HCT116 (cell line): ENCODE measurements around the gene RAB27B. TPM values are rescaled to one million over a fixed set of nuclear protein-coding genes. Genes with fewer than 3 reads are reported as not detected.

Experiments
- ATAC-seq: fragments of 200-7000 bp; cut with Tn5 transposase; 2 replicates; pipeline ENCODE4 v1.9.1; 2020; ENCODE audit warnings: mild to moderate bottlenecking, moderate library complexity
- BruUV-seq: library from RNA; stranded (reverse); fragments of 400-500 nt; replicated peaks from 2 replicates; lab custom pipeline; 2021; lab: Mats Ljungman, UMichigan
- CTCF ChIA-PET: fragments of 300-600 bp; sonication (Branson Sonifier 250); formaldehyde crosslinking; loops from one replicate; lab custom pipeline; 2021; ENCODE audit warnings: antibody characterized with exemption; lab: Charles Lee
- POLR2A ChIA-PET: fragments of 300-600, 350-600 bp; sonication (Branson Sonifier 250); formaldehyde crosslinking; loops from one replicate; lab custom pipeline; 2021; ENCODE audit warnings: antibody characterized with exemption; lab: Charles Lee
- RAD21 ChIA-PET, 2 experiments: fragments of 300-600 bp; sonication (Branson Sonifier 250); formaldehyde crosslinking; loops; one replicate each; lab custom pipeline; 2023; ENCODE audit warnings: low total read pairs in 2 of 2; ENCODE audit not compliant: uncharacterized antibody in 2 of 2, unreplicated experiment in 2 of 2, low non-redundant PET in 1 of 2; lab: Charles Lee
- DNase-seq: peaks from one replicate; pipeline ENCODE4 v3.0.0-alpha.2; 2010; ENCODE audit warnings: low read depth, low spot score
- H2AFZ ChIP-seq: fragments of 200-600 bp; shearing (Covaris generic), sonication (generic); 2 replicates; pipeline ENCODE4 v1.6.1; 2017; ENCODE audit warnings: low read depth, mixed run types, mixed read lengths, antibody characterized with exemption, low read length; ENCODE audit not compliant: poor library complexity, severe bottlenecking
- H3K27ac ChIP-seq: 2 replicates; pipeline ENCODE4 v1.5.1; 2012; ENCODE audit warnings: low read depth, low read length
- H3K27me3 ChIP-seq: fragments of 200-600 bp; sonication (generic); 2 replicates; pipeline ENCODE4 v1.6.1; 2016; ENCODE audit warnings: mixed run types, low read length, mixed read lengths; ENCODE audit not compliant: insufficient read depth
- H3K36me3 ChIP-seq, 2 experiments: fragments of 200-500 bp in 1 of 2; fragments of 200-600 bp in 1 of 2; sonication (Bioruptor generic) in 1 of 2; sonication (generic) in 1 of 2; 2 replicates each; pipeline versions ENCODE4 v1.5.1 to v1.6.1; 2014 to 2016; ENCODE audit warnings: low read length in 2 of 2, inconsistent platforms in 1 of 2, mixed read lengths in 1 of 2, mixed run types in 1 of 2; ENCODE audit not compliant: insufficient read depth in 2 of 2, control insufficient read depth in 1 of 2
- H3K4me1 ChIP-seq, 2 experiments: fragments of 200-600 bp in 1 of 2; sonication (generic) in 1 of 2; 2 replicates each; pipeline versions ENCODE4 v1.5.1 to v1.6.1; 2012 to 2017; ENCODE audit warnings: low read length in 2 of 2, inconsistent platforms in 1 of 2, mild to moderate bottlenecking in 1 of 2, mixed read lengths in 1 of 2, mixed run types in 1 of 2, moderate library complexity in 1 of 2; ENCODE audit not compliant: insufficient read depth in 2 of 2, control insufficient read depth in 1 of 2
- H3K4me2 ChIP-seq: fragments of 200-600 bp; sonication (generic); 2 replicates; pipeline ENCODE4 v1.6.1; 2017; ENCODE audit warnings: mixed run types, low read length, mixed read lengths
- H3K4me3 ChIP-seq, 2 experiments: fragments of 200-600 bp in 1 of 2; sonication (generic) in 1 of 2; replicated peaks in 1 of 2; 2 replicates each; pipeline ENCODE4 v1.5.1; 2011 to 2016; ENCODE audit warnings: low read length in 2 of 2, control low read depth in 1 of 2, low read depth in 1 of 2, mild to moderate bottlenecking in 1 of 2, mixed read lengths in 1 of 2, mixed run types in 1 of 2
- H3K79me2 ChIP-seq: fragments of 200-600 bp; sonication (generic); 2 replicates; pipeline ENCODE4 v1.6.1; 2017; ENCODE audit warnings: mild to moderate bottlenecking, mixed run types, low read length, moderate library complexity, mixed read lengths; ENCODE audit not compliant: insufficient read depth
- H3K9ac ChIP-seq: fragments of 200-600 bp; sonication (generic); 2 replicates; pipeline ENCODE4 v1.6.1; 2016; ENCODE audit warnings: low read length, mixed read lengths
- H3K9me2 ChIP-seq: fragments of 200-600 bp; sonication (generic), shearing (Covaris generic); 2 replicates; pipeline ENCODE4 v1.6.1; 2017; ENCODE audit warnings: mixed run types, mild to moderate bottlenecking, moderate library complexity; ENCODE audit not compliant: insufficient read depth
- H3K9me3 ChIP-seq, 2 experiments: fragments of 200-500 bp in 1 of 2; fragments of 200-600 bp in 1 of 2; sonication (Bioruptor generic) in 1 of 2; sonication (generic) in 1 of 2; 2 replicates each; pipeline ENCODE4 v1.6.1; 2014 to 2017; ENCODE audit warnings: low read length in 2 of 2, mixed read lengths in 2 of 2, inconsistent platforms in 1 of 2, low read depth in 1 of 2, mild to moderate bottlenecking in 1 of 2, mixed run types in 1 of 2, moderate library complexity in 1 of 2; ENCODE audit not compliant: control insufficient read depth in 1 of 2, insufficient read depth in 1 of 2
- H4K20me1 ChIP-seq: fragments of 200-600 bp; sonication (generic), shearing (Covaris generic); 2 replicates; pipeline ENCODE4 v1.6.1; 2017; ENCODE audit warnings: mixed run types, mild to moderate bottlenecking, moderate library complexity; ENCODE audit not compliant: insufficient read depth
- CTCF ChIP-seq, 3 experiments: fragments of 200-600 bp in 1 of 3; sonication (generic) in 1 of 3; IDR thresholded peaks in 2 of 3; conservative IDR thresholded peaks in 1 of 3; 2 replicates each; pipeline ENCODE4 v1.5.1; 2012 to 2017; ENCODE audit warnings: low read depth in 2 of 3, low read length in 2 of 3, antibody characterized with exemption in 1 of 3, borderline replicate concordance in 1 of 3, control low read depth in 1 of 3, mild to moderate bottlenecking in 1 of 3, mixed read lengths in 1 of 3, mixed run types in 1 of 3, moderate library complexity in 1 of 3; ENCODE audit not compliant: insufficient read depth in 1 of 3
- ELF1 ChIP-seq: IDR thresholded peaks from 2 replicates; pipeline ENCODE4 v1.6.1; 2012; ENCODE audit warnings: low read depth, borderline replicate concordance
- EZH2 ChIP-seq: fragments of 200-600 bp; sonication (generic); IDR thresholded peaks from 2 replicates; pipeline ENCODE4 v1.6.1; 2017; ENCODE audit warnings: antibody characterized with exemption, mixed run types
- POLR2A ChIP-seq: IDR thresholded peaks from 2 replicates; pipeline ENCODE4 v1.7.0; 2011; ENCODE audit warnings: borderline replicate concordance; ENCODE audit not compliant: insufficient read depth, insufficient read length; ENCODE audit errors: extremely low read depth
- RAD21 ChIP-seq: IDR thresholded peaks from 2 replicates; pipeline ENCODE4 v1.6.1; 2012; ENCODE audit warnings: low read depth, mild to moderate bottlenecking
- REST ChIP-seq: IDR thresholded peaks from 2 replicates; pipeline ENCODE4 v1.6.1; 2012; ENCODE audit warnings: low read depth
- SP1 ChIP-seq: IDR thresholded peaks from 2 replicates; pipeline ENCODE4 v1.6.1; 2012; ENCODE audit warnings: low read depth
- SRF ChIP-seq: IDR thresholded peaks from 2 replicates; pipeline ENCODE4 v1.6.1; 2012; ENCODE audit warnings: low read depth
- intact Hi-C: fragments of 100-400 bp; cut with micrococcal nuclease; formaldehyde crosslinking; loops from 2 replicates; pipeline ENCODE4 v1.10.0; 2022
- total RNA-seq: library from RNA; stranded (reverse); gene quantifications from one replicate; pipeline ENCODE4 v1.2.1, GENCODE V29; 2021; ENCODE audit not compliant: unreplicated experiment
- TF ChIP-seq, protein P1 (sequence below): IDR thresholded peaks from 2 replicates; pipeline ENCODE4 v1.6.1; 2012

RAB27B gene
- total RNA-seq, 1 experiment from 2014 or later: 2.2 TPM

- H3K4me2 ChIP-seq: no peak overlapping the region
- H3K27ac ChIP-seq: no peak overlapping the region
- no peak overlapping the region for H3K9ac ChIP-seq
- ChIA-PET RAD21 (no interaction called here), POLR2A (no interaction called here), CTCF (no interaction called here)
- H3K4me3 ChIP-seq: no peak overlapping the region
- H3K9me3 ChIP-seq: no peaks in the 10 kb centered on the region
- H3K9me2 ChIP-seq: no peaks in the 10 kb centered on the region
- DNase-seq: no peak
- BruUV-seq: no TSS peak
- intact Hi-C loops: no loop called here
- H3K27me3 ChIP-seq: no peaks in the 10 kb centered on the region
- no peak for ATAC-seq
- TF ChIP-seq SP1 (no peak), CTCF (IDR thresholded peaks at IDR 0.05 in 2 of 3, conservative IDR thresholded peaks at IDR 0.05 in 1 of 3; ENCODE audit: borderline replicate concordance in 1 of 3, insufficient read depth in 1 of 3, low read depth in 2 of 3, low read length in 2 of 3) (no peak), SRF (no peak), REST (no peak), POLR2A (no peak), ELF1 (no peak), RAD21 (no peak), EZH2 (no peak)
- TF ChIP-seq, protein P1, sequence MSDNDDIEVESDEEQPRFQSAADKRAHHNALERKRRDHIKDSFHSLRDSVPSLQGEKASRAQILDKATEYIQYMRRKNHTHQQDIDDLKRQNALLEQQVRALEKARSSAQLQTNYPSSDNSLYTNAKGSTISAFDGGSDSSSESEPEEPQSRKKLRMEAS: no peak
- H3K36me3 ChIP-seq: no peaks in the 10 kb centered on the region
- H3K4me1 ChIP-seq: no peaks in the 10 kb centered on the region
- H3K79me2 ChIP-seq: no peaks in the 10 kb centered on the region
- no peak overlapping the region for H2AFZ ChIP-seq
- H4K20me1 ChIP-seq: no peaks in the 10 kb centered on the region
These were observed 60.1 kb downstream of the RAB27B start for GRCh38 chr18:54888378-54888777.
